Measurements from ENCODE around the gene OPCML.

The OPCML gene

DNA sequence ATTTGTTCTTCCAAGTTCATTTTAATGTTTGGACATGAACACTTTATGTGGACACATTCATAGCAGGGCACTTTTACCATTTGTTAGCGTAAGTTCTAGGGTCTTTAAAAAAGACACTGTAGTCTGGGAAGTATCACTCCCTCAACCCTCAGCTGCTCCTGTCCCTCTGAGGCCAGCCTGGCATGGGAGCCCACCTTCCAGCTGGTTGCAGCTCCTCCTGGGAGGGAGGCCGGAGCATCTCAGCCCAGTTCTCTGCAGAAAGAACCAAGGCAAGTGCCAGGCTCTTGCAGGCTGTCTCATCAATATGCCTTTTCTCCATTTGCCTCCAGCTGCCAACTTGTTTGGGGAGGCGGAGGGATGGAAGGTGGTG is 150.6 kb downstream of the OPCML start:
- no peaks in the 10 kb centered on the region for H3K4me1 ChIP-seq (ENCODE audit: control insufficient read depth in 1 of 2, insufficient read depth in 1 of 2, low read depth in 1 of 2, low read length in 1 of 2)
- H3K36me3 ChIP-seq: no peaks in the 10 kb centered on the region
- TF ChIP-seq, protein P1, sequence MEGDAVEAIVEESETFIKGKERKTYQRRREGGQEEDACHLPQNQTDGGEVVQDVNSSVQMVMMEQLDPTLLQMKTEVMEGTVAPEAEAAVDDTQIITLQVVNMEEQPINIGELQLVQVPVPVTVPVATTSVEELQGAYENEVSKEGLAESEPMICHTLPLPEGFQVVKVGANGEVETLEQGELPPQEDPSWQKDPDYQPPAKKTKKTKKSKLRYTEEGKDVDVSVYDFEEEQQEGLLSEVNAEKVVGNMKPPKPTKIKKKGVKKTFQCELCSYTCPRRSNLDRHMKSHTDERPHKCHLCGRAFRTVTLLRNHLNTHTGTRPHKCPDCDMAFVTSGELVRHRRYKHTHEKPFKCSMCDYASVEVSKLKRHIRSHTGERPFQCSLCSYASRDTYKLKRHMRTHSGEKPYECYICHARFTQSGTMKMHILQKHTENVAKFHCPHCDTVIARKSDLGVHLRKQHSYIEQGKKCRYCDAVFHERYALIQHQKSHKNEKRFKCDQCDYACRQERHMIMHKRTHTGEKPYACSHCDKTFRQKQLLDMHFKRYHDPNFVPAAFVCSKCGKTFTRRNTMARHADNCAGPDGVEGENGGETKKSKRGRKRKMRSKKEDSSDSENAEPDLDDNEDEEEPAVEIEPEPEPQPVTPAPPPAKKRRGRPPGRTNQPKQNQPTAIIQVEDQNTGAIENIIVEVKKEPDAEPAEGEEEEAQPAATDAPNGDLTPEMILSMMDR (IDR thresholded peaks at IDR 0.05): no peak
- no peak overlapping the region for H3K27ac ChIP-seq
- no peak overlapping the region for H3K4me3 ChIP-seq (ENCODE audit: low read depth in 1 of 2, low read length in 1 of 2)
- H3K9me3 ChIP-seq: no peaks in the 10 kb centered on the region
- H3K27me3 ChIP-seq: no peaks in the 10 kb centered on the region

DNA sequence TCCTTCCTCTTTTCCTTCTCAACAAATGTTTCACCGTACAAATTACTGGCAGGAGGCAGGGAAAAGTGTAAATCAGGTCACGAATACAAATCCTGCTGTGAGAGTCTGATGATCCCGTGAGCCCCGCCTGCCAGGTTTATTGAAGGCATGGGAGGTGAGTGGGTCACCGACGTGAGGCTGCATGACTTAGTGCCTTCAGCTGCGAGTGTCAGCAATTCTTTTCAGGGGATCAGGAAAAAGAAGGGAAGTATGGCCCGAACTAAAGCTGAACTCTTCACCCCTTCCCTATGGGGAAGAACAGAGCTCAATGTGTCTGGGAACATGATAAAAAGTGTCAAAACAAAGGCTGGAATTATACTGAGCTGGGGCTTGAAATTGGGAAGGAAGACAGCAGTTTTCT is 166.2 kb downstream of the OPCML start:
- no peaks in the 10 kb centered on the region for H3K9me3 ChIP-seq

DNA sequence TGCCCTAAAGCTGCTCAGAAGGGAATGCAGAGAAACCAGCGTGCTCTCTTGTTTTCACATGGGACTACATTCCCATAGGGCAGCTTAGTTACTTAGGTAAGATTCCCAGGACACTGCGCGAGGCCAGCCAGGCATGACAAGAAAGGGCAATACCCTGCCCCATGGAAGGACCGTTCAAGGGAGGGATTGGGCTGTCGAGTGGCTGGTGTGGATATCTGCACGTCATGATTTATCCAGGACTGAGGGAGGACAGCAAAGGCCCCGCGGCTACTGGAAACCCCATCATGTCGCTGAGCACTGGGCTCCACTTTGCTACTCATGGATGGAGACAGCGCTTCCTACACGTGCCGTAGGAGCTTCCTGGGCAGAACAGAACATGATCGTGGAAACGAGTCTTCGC is 169.4 kb downstream of the OPCML start:
- TF ChIP-seq, protein P1 (IDR thresholded peaks at IDR 0.05): no peak
- H3K4me3 ChIP-seq (ENCODE audit: low read depth in 1 of 2, low read length in 1 of 2): no peak overlapping the region
- no peaks in the 10 kb centered on the region for H3K9me3 ChIP-seq
- H3K27me3 ChIP-seq: no peaks in the 10 kb centered on the region
- no peaks in the 10 kb centered on the region for H3K4me1 ChIP-seq (ENCODE audit: control insufficient read depth in 1 of 2, insufficient read depth in 1 of 2, low read depth in 1 of 2, low read length in 1 of 2)
- H3K36me3 ChIP-seq: no peaks in the 10 kb centered on the region
- H3K27ac ChIP-seq: no peak overlapping the region

More for the DNA sequence above, 166.2 kb downstream of the OPCML start:
- Histone ChIP-seq H3K27me3 (no peaks in the 10 kb centered on the region), H3K4me3 (ENCODE audit: low read depth in 1 of 2, low read length in 1 of 2) (no peak overlapping the region), H3K4me1 (ENCODE audit: control insufficient read depth in 1 of 2, insufficient read depth in 1 of 2, low read depth in 1 of 2, low read length in 1 of 2) (no peaks in the 10 kb centered on the region), H3K36me3 (no peaks in the 10 kb centered on the region), H3K27ac (no peak overlapping the region)
- TF ChIP-seq, protein P1 (IDR thresholded peaks at IDR 0.05): no peak

DNA sequence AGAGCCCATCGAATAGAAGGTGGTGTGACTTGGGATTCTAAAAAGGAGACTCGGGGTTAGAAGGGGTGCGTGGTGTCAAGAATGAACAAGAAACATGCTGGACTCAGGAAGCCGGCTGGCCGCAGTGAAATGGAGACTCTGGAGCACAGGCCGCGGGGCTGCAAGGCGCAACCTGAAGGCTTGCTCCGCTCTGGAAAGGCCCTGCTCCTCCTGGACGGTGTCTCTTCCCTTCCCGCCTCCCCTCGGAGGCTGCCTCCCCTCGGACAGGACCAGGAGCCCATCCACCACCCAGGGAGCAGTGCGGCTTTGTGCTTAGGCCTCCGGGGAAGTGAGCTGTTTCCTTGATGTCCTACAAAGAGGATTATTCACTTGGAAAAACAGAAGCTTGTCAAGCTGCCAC is 170.1 kb downstream of the OPCML start:
- Histone ChIP-seq H3K9me3 (no peaks in the 10 kb centered on the region), H3K4me1 (ENCODE audit: control insufficient read depth in 1 of 2, insufficient read depth in 1 of 2, low read depth in 1 of 2, low read length in 1 of 2) (no peaks in the 10 kb centered on the region), H3K36me3 (no peaks in the 10 kb centered on the region), H3K27ac (no peak overlapping the region), H3K4me3 (ENCODE audit: low read depth in 1 of 2, low read length in 1 of 2) (no peak overlapping the region), H3K27me3 (no peaks in the 10 kb centered on the region)
- TF ChIP-seq, protein P1 (IDR thresholded peaks at IDR 0.05): no peak

DNA sequence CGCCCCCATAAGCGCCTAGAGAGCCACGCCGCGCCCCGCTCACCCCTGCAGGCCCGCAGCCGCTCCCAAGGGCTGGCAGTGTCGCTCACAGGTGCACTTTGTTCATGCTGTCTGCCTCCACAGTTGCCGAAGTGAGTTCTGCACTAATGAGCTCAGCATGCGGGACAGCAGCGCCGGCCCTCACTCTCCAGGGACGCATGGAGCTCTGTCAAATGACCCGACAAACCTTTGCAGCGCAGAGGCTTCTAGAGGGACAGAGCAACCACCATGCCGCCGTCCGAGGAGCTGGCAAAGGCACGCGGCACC is 170.7 kb downstream of the OPCML start:
- TF ChIP-seq, protein P1 (IDR thresholded peaks at IDR 0.05): no peak

More for the DNA sequence above, 170.7 kb downstream of the OPCML start:
- Histone ChIP-seq H3K4me1 (ENCODE audit: control insufficient read depth in 1 of 2, insufficient read depth in 1 of 2, low read depth in 1 of 2, low read length in 1 of 2) (no peaks in the 10 kb centered on the region), H3K27ac (no peak overlapping the region), H3K9me3 (no peaks in the 10 kb centered on the region), H3K4me3 (ENCODE audit: low read depth in 1 of 2, low read length in 1 of 2) (no peak overlapping the region), H3K36me3 (no peaks in the 10 kb centered on the region), H3K27me3 (no peaks in the 10 kb centered on the region)
